Osteoblast (primary cell): Measurements from ENCODE around the gene GOT1. TPM values are rescaled to one million over a fixed set of nuclear protein-coding genes. Genes with fewer than 3 reads are reported as not detected.
A peak's percentile ranks its signal among the peaks of the same experiment; 100 is the strongest.

Experiments used
- DNase-seq: peaks from one replicate; pipeline ENCODE4 v3.0.0; 2011; ENCODE audit warnings: low spot score, mixed read lengths; ENCODE audit not compliant: insufficient read length; ENCODE audit errors: missing footprints
- H2AFZ ChIP-seq: 2 replicates; pipeline ENCODE4 v1.6.0; 2011; ENCODE audit warnings: mild to moderate bottlenecking, low read length
- H3K27ac ChIP-seq: 2 replicates; pipeline ENCODE4 v1.5.1; 2011; ENCODE audit warnings: mild to moderate bottlenecking, low read depth, low read length, moderate library complexity
- H3K27me3 ChIP-seq: 2 replicates; pipeline ENCODE4 v1.6.0; 2012; ENCODE audit warnings: mild to moderate bottlenecking, control low read depth, inconsistent platforms, low read length, moderate library complexity; ENCODE audit not compliant: insufficient read depth
- H3K36me3 ChIP-seq: 2 replicates; pipeline ENCODE4 v1.5.1; 2011; ENCODE audit warnings: mild to moderate bottlenecking, low read length, control low read depth, moderate library complexity; ENCODE audit not compliant: insufficient read depth
- H3K4me1 ChIP-seq: 2 replicates; pipeline ENCODE4 v1.5.1; 2011; ENCODE audit warnings: mild to moderate bottlenecking, low read length, control low read depth, moderate library complexity; ENCODE audit not compliant: insufficient read depth
- H3K4me2 ChIP-seq: 2 replicates; pipeline ENCODE4 v1.6.0; 2011; ENCODE audit warnings: mild to moderate bottlenecking, low read length; ENCODE audit not compliant: insufficient read depth
- H3K4me3 ChIP-seq: fragments of 200-600 bp; sonication (generic); 3 replicates; pipeline ENCODE4 v1.5.1; 2012; ENCODE audit warnings: mild to moderate bottlenecking, low read length, inconsistent platforms; ENCODE audit not compliant: insufficient read depth
- H3K79me2 ChIP-seq: 2 replicates; pipeline ENCODE4 v1.6.0; 2012; ENCODE audit warnings: mild to moderate bottlenecking, low read length, control low read depth, inconsistent platforms; ENCODE audit not compliant: insufficient read depth
- H3K9me3 ChIP-seq: 2 replicates; pipeline ENCODE4 v1.5.1; 2011; ENCODE audit warnings: low read depth, low read length, control low read depth
- H4K20me1 ChIP-seq: 2 replicates; pipeline ENCODE4 v1.6.0; 2012; ENCODE audit warnings: mild to moderate bottlenecking, low read length, control low read depth; ENCODE audit not compliant: insufficient read depth
- CTCF ChIP-seq: IDR thresholded peaks from 2 replicates; pipeline ENCODE4 v1.5.1; 2011; ENCODE audit warnings: mild to moderate bottlenecking, low read depth, low read length, moderate library complexity; ENCODE audit errors: extremely low read depth
- total RNA-seq: library from RNA; depleted of rRNA; stranded (reverse); fragments of >200 nt; gene quantifications from 2 replicates; pipeline ENCODE4 v1.2.3, GENCODE V29; 2012

GOT1 gene
- total RNA-seq, result 36.2 and 42.7 TPM in 2 replicates

GRCh38 chr10:99430451-99431189 is at the start of gene GOT1:
Gene GOT1, minus strand, starts transcription at chr10:99430624. Its CDS starts 59 bp downstream, at chr10:99430565.
- Histone ChIP-seq H3K9me3 (no peaks in the 10 kb centered on the region), H3K27me3 (no peaks in the 10 kb centered on the region), H3K36me3 (peaks cover 4% of the 10 kb centered on the region), H3K4me2 (peak within 1 kb of the TSS; percentile 93), H3K4me3 (peak within 1 kb of the TSS; percentile 100), H4K20me1 (no peaks in the 10 kb centered on the region), H3K79me2 (peaks cover 70% of the 10 kb centered on the region), H2AFZ (peak within 1 kb of the TSS; percentile 99), H3K27ac (peak within 1 kb of the TSS; percentile 93), H3K4me1 (peaks cover 18% of the 10 kb centered on the region)
- no peak for TF ChIP-seq CTCF
- peak; percentile 99 for DNase-seq

- DNase-seq, result no peak
- TF ChIP-seq CTCF, result no peak
- no peak overlapping the region for H3K4me3 ChIP-seq
- no peak overlapping the region for H3K4me2 ChIP-seq
- no peaks in the 10 kb centered on the region for H3K79me2 ChIP-seq
- peaks cover 15% of the 10 kb centered on the region for H3K27me3 ChIP-seq
- no peak overlapping the region for H2AFZ ChIP-seq
- H3K9me3 ChIP-seq, result no peaks in the 10 kb centered on the region
- no peaks in the 10 kb centered on the region for H3K36me3 ChIP-seq
- H3K27ac ChIP-seq, result no peak overlapping the region
- no peaks in the 10 kb centered on the region for H4K20me1 ChIP-seq
- H3K4me1 ChIP-seq, result no peaks in the 10 kb centered on the region
These were observed 39.9 kb upstream of the GOT1 start for GRCh38 chr10:99470327-99470726.

- DNase-seq, result no peak
- H3K4me2 ChIP-seq, result no peak overlapping the region
These were observed 37.0 kb upstream of the GOT1 start for GRCh38 chr10:99467236-99467999.

More at GRCh38 chr10:99467236-99467999, 37.0 kb upstream of the GOT1 start:
- no peaks in the 10 kb centered on the region for H3K36me3 ChIP-seq
- no peak overlapping the region for H3K27ac ChIP-seq
- no peak overlapping the region for H3K4me3 ChIP-seq
- no peaks in the 10 kb centered on the region for H3K4me1 ChIP-seq
- H3K9me3 ChIP-seq, result no peaks in the 10 kb centered on the region
- no peaks in the 10 kb centered on the region for H4K20me1 ChIP-seq
- peaks cover 15% of the 10 kb centered on the region for H3K27me3 ChIP-seq
- no peak overlapping the region for H2AFZ ChIP-seq
- TF ChIP-seq CTCF, result no peak
- no peaks in the 10 kb centered on the region for H3K79me2 ChIP-seq
